H1 (cell line): ENCODE measurements around the gene MMP17. TPM values are rescaled to one million over a fixed set of nuclear protein-coding genes. Genes with fewer than 3 reads are reported as not detected.

ENCODE experiments used
- CTCF ChIA-PET: fragments of 300-600 bp; sonication (Branson Sonifier 250); formaldehyde crosslinking; loops from one replicate; lab custom pipeline; 2021; ENCODE audit not compliant: partially characterized antibody; lab: Charles Lee
- POLR2A ChIA-PET: fragments of 300-600 bp; sonication (Branson Sonifier 250); formaldehyde crosslinking; loops from one replicate; lab custom pipeline; 2021; ENCODE audit warnings: inconsistent platforms; ENCODE audit not compliant: partially characterized antibody; lab: Charles Lee
- DNase-seq, 2 experiments: peaks; one replicate each; pipeline versions ENCODE4 v3.0.0 to v3.0.0-alpha.2; 2010 to 2022; ENCODE audit warnings: low spot score in 2 of 2, low read depth in 1 of 2, mixed read lengths in 1 of 2
- FAIRE-seq: peaks from 2 replicates; lab custom pipeline; 2011; peaks lifted over from hg19 to GRCh38; lab: Jason Lieb, UNC
- H2AFZ ChIP-seq: 2 replicates; pipeline ENCODE4 v1.8.1; 2012; ENCODE audit warnings: low read length, inconsistent platforms
- H2AK5ac ChIP-seq: 2 replicates; pipeline ENCODE4 v1.6.1; 2013; ENCODE audit warnings: low read depth, low read length
- H2BK120ac ChIP-seq: replicated peaks from 2 replicates; pipeline ENCODE3; 2013; ENCODE audit warnings: low read depth, low read length, inconsistent platforms
- H2BK12ac ChIP-seq: 2 replicates; pipeline ENCODE4 v1.6.1; 2013; ENCODE audit warnings: low read depth, low read length
- H2BK15ac ChIP-seq: 2 replicates; pipeline ENCODE4 v1.6.1; 2013; ENCODE audit warnings: low read length
- H2BK20ac ChIP-seq: 2 replicates; pipeline ENCODE4 v1.6.1; 2013; ENCODE audit warnings: low read length
- H2BK5ac ChIP-seq: 2 replicates; pipeline ENCODE4 v1.6.1; 2013; ENCODE audit warnings: low read depth, low read length
- H3K14ac ChIP-seq: 2 replicates; pipeline ENCODE4 v1.6.1; 2013; ENCODE audit warnings: inconsistent platforms; ENCODE audit not compliant: insufficient read length
- H3K18ac ChIP-seq: 2 replicates; pipeline ENCODE4 v1.6.1; 2013; ENCODE audit warnings: low read length; ENCODE audit errors: extremely low read depth
- H3K23ac ChIP-seq: 2 replicates; pipeline ENCODE4 v1.6.1; 2013; ENCODE audit warnings: inconsistent platforms; ENCODE audit not compliant: insufficient read length
- H3K23me2 ChIP-seq: 2 replicates; pipeline ENCODE4 v1.6.1; 2013; ENCODE audit warnings: low read depth, low read length
- H3K27ac ChIP-seq: 2 replicates; pipeline ENCODE4 v1.6.1; 2011; ENCODE audit warnings: low read depth, low read length, inconsistent platforms
- H3K27me3 ChIP-seq, 4 experiments: replicated peaks in 1 of 4; 1 replicate in 1 of 4; 2 replicates in 3 of 4; pipeline versions ENCODE4 v1.6.1 to v1.8.1; 2011 to 2013; ENCODE audit warnings: low read length in 3 of 4, mild to moderate bottlenecking in 3 of 4, inconsistent platforms in 2 of 4, mixed read lengths in 2 of 4, moderate library complexity in 1 of 4; ENCODE audit not compliant: control insufficient read depth in 3 of 4, insufficient read depth in 3 of 4; ENCODE audit errors: extremely low read depth in 1 of 4
- H3K36me3 ChIP-seq, 4 experiments: 2 replicates each; pipeline versions ENCODE4 v1.6.1 to v1.8.1; 2011 to 2013; ENCODE audit warnings: mild to moderate bottlenecking in 4 of 4, low read length in 3 of 4, moderate library complexity in 2 of 4, control low read depth in 1 of 4, inconsistent platforms in 1 of 4; ENCODE audit not compliant: insufficient read depth in 4 of 4, control insufficient read depth in 2 of 4
- H3K4ac ChIP-seq: replicated peaks from 2 replicates; pipeline ENCODE3; 2013; ENCODE audit warnings: low read length, low read depth, mixed read lengths, inconsistent platforms; ENCODE audit not compliant: insufficient read length
- H3K4me1 ChIP-seq, 4 experiments: replicated peaks in 1 of 4; 1 replicate in 1 of 4; 2 replicates in 3 of 4; pipeline versions ENCODE4 v1.6.1 to v1.8.1; 2011 to 2013; ENCODE audit warnings: low read length in 3 of 4, inconsistent platforms in 2 of 4, mixed read lengths in 1 of 4; ENCODE audit not compliant: insufficient read depth in 4 of 4, control insufficient read depth in 3 of 4
- H3K4me2 ChIP-seq, 2 experiments: 2 replicates each; pipeline versions ENCODE4 v1.6.1 to v1.8.1; 2011 to 2013; ENCODE audit warnings: low read depth in 2 of 2, low read length in 2 of 2, control low read depth in 1 of 2, inconsistent platforms in 1 of 2, mild to moderate bottlenecking in 1 of 2; ENCODE audit not compliant: insufficient read depth in 1 of 2
- H3K4me3 ChIP-seq, 4 experiments: fragments of 200-600, 300-600 bp in 1 of 4; sonication (generic), shearing (Covaris generic), sonication (Bioruptor Twin) in 1 of 4; 2 replicates each; pipeline versions ENCODE4 v1.5.1 to v1.8.1; 2011 to 2016; ENCODE audit warnings: low read length in 4 of 4, low read depth in 3 of 4, control low read depth in 2 of 4, inconsistent platforms in 2 of 4, mild to moderate bottlenecking in 2 of 4, mixed read lengths in 1 of 4, moderate library complexity in 1 of 4; ENCODE audit not compliant: insufficient read depth in 2 of 4; ENCODE audit errors: extremely low read depth in 1 of 4
- H3K56ac ChIP-seq: replicated peaks from 2 replicates; pipeline ENCODE3; 2013; ENCODE audit warnings: low read depth, mild to moderate bottlenecking, mixed read lengths, low read length, inconsistent platforms; ENCODE audit not compliant: insufficient read length
- H3K79me1 ChIP-seq: 2 replicates; pipeline ENCODE4 v1.6.1; 2013; ENCODE audit warnings: low read depth, low read length, control low read depth
- H3K79me2 ChIP-seq, 2 experiments: 2 replicates each; pipeline versions ENCODE4 v1.6.1 to v1.8.1; 2012 to 2013; ENCODE audit warnings: low read length in 2 of 2, mild to moderate bottlenecking in 2 of 2, inconsistent platforms in 1 of 2; ENCODE audit not compliant: insufficient read depth in 2 of 2, control insufficient read depth in 1 of 2
- H3K9ac ChIP-seq, 4 experiments: replicated peaks in 1 of 4; 1 replicate in 1 of 4; 2 replicates in 3 of 4; pipeline versions ENCODE4 v1.6.1 to v1.8.1; 2011 to 2013; ENCODE audit warnings: low read depth in 3 of 4, low read length in 3 of 4, control low read depth in 2 of 4, mild to moderate bottlenecking in 2 of 4, moderate library complexity in 2 of 4, inconsistent platforms in 1 of 4; ENCODE audit errors: extremely low read depth in 1 of 4
- H3K9me3 ChIP-seq, 2 experiments: 2 replicates each; pipeline versions ENCODE4 v1.6.1 to v1.8.1; 2012 to 2013; ENCODE audit warnings: mild to moderate bottlenecking in 2 of 2, moderate library complexity in 2 of 2, control low read depth in 1 of 2, inconsistent platforms in 1 of 2, low read depth in 1 of 2, low read length in 1 of 2, mixed read lengths in 1 of 2; ENCODE audit not compliant: insufficient read depth in 2 of 2
- H4K20me1 ChIP-seq, 2 experiments: replicated peaks in 1 of 2; 2 replicates each; pipeline versions ENCODE3 to v1.8.1; 2011 to 2013; ENCODE audit warnings: inconsistent platforms in 2 of 2, low read length in 2 of 2, mild to moderate bottlenecking in 1 of 2; ENCODE audit not compliant: insufficient read depth in 2 of 2, control insufficient read depth in 1 of 2
- H4K5ac ChIP-seq: 2 replicates; pipeline ENCODE4 v1.6.1; 2013; ENCODE audit warnings: low read length, low read depth, mixed read lengths, inconsistent platforms; ENCODE audit not compliant: insufficient read length
- H4K8ac ChIP-seq: 2 replicates; pipeline ENCODE4 v1.8.0; 2013; ENCODE audit warnings: mild to moderate bottlenecking, moderate library complexity, low read length, inconsistent platforms; ENCODE audit not compliant: insufficient read depth; ENCODE audit errors: extremely low read depth
- H4K91ac ChIP-seq: replicated peaks from 2 replicates; pipeline ENCODE3; 2013; ENCODE audit warnings: low read length, mixed read lengths, inconsistent platforms; ENCODE audit not compliant: insufficient read length
- CHD1 ChIP-seq: IDR thresholded peaks from 2 replicates; pipeline ENCODE4 v1.6.1; 2012; ENCODE audit warnings: low read depth, low read length, improper control_type of control experiment
- CHD2 ChIP-seq: IDR thresholded peaks from 2 replicates; pipeline ENCODE4 v1.6.1; 2012; ENCODE audit warnings: low read length, improper control_type of control experiment
- EZH2 ChIP-seq: fragments of 200-600 bp; sonication (generic); IDR thresholded peaks from 2 replicates; pipeline ENCODE4 v1.7.1; 2012; ENCODE audit warnings: low read depth, mild to moderate bottlenecking, moderate library complexity, low read length, inconsistent platforms; ENCODE audit not compliant: severe bottlenecking
- GTF2F1 ChIP-seq: IDR thresholded peaks from 2 replicates; pipeline ENCODE4 v1.6.1; 2012; ENCODE audit warnings: low read depth, low read length, improper control_type of control experiment, borderline replicate concordance
- KDM4A ChIP-seq: IDR thresholded peaks from one replicate; pipeline ENCODE4 v1.7.1; 2012; ENCODE audit warnings: low read depth, mild to moderate bottlenecking, moderate library complexity, low read length, inconsistent platforms; ENCODE audit not compliant: severe bottlenecking
- POU5F1 ChIP-seq: IDR thresholded peaks from 2 replicates; pipeline ENCODE4 v1.6.1; 2011; ENCODE audit warnings: low read depth, mild to moderate bottlenecking, low read length, moderate library complexity
- RBBP5 ChIP-seq: IDR thresholded peaks from 2 replicates; pipeline ENCODE4 v1.7.1; 2012; ENCODE audit warnings: low read depth, mild to moderate bottlenecking, inconsistent platforms, low read length, moderate library complexity, borderline replicate concordance
- SAP30 ChIP-seq: fragments of 300-600 bp; sonication (generic); IDR thresholded peaks from 2 replicates; pipeline ENCODE4 v1.7.1; 2012; ENCODE audit warnings: low read length, moderate library complexity, mild to moderate bottlenecking, inconsistent platforms; ENCODE audit not compliant: insufficient read depth, insufficient replicate concordance
- SIRT6 ChIP-seq: IDR thresholded peaks from one replicate; pipeline ENCODE4 v1.7.1; 2012; ENCODE audit warnings: low read length, inconsistent platforms
- SRF ChIP-seq: IDR thresholded peaks from 2 replicates; pipeline ENCODE4 v1.6.1; 2011; ENCODE audit warnings: mild to moderate bottlenecking, low read depth, low read length, moderate library complexity
- TBP ChIP-seq: IDR thresholded peaks from 2 replicates; pipeline ENCODE4 v1.6.1; 2011; ENCODE audit warnings: low read depth, low read length, improper control_type of control experiment
- WGBS, 2 experiments: shearing (Covaris generic) in 1 of 2; methylation state at CpG; one replicate each; pipeline versions ENCODE4 v1.1.6 to v1.1.7; 2013 to 2015; ENCODE audit warnings: low lambda C conversion rate in 2 of 2, mixed read lengths in 2 of 2, inconsistent platforms in 1 of 2, low coverage in 1 of 2, missing lambda C conversion rate in 1 of 2; ENCODE audit not compliant: insufficient replicate concordance in 2 of 2, insufficient coverage in 1 of 2, insufficient read length in 1 of 2; ENCODE audit errors: extremely low coverage in 1 of 2, missing lambda C conversion rate in 1 of 2; 5-methylcytosine and 5-hydroxymethylcytosine counted together
- polyA plus RNA-seq, 7 experiments: library from polyadenylated mRNA; depleted of rRNA in 3 of 7; stranded (reverse) in 5 of 7; unstranded in 2 of 7; fragments of >200 nt in 5 of 7; fragments of 200-250 nt in 2 of 7; gene quantifications; 1 replicate in 5 of 7; 2 replicates in 1 of 7; 4 replicates in 1 of 7; pipeline versions ENCODE4 v1.2.1 to v1.2.3, GENCODE V29; 2011 to 2013; ENCODE audit warnings: missing spikeins in 2 of 7, mixed read lengths in 2 of 7
- total RNA-seq: library from RNA; stranded (reverse); fragmentation: NEBNext Ultra II Directional; extraction: Animal tissue kit (Norgen Biotek cat#: 25700); gene quantifications from 2 replicates; pipeline ENCODE4 v1.2.1, GENCODE V29; 2021
- TF ChIP-seq, protein P1 (sequence below): IDR thresholded peaks from 2 replicates; pipeline ENCODE4 v1.6.1; 2012; ENCODE audit warnings: inconsistent platforms

Gene MMP17
- total and polyA plus RNA-seq, 2 of the 8 experiments (the other 6 are each of a cell fraction or from before 2014, with no cell fraction given) = 41.3 to 53.8 TPM

DNA sequence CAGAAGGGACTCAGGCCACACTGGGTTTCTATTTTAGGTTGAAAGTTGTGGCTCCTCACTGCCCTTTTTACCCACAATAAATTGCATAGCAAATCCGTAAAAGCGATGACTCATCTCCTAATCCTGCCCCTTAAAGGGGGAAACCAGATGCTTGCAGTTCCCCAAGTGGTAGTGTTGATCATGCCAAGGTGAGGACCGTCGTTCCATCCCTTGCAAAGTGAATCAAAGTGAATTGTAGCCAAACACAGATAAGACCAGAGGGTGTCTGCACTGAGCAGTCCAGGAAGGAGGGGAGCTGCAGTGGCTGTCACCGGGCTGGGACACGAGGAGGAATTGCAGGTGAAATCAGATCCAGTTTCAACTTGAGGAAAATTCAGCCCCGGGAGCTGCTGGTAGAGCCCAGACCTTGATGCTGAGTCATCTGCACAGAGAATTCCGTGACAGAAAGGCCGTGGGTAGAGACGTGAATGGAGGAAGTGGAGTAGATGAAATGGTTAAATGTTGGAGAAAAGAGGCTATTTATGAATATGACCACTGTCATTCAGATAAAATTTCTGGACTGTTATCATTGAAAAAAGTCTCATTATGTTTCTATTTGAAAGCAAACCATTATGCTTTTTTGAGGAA is 44.2 kb upstream of the MMP17 start:
- Histone ChIP-seq H3K18ac (peak overlapping the region; percentile 38; the same call in 1 of the 2 replicates), H2BK5ac (peak overlapping the region; percentile 71; the same call in 1 of the 2 replicates), H3K27ac (no peak overlapping the region), H3K4me1 (peaks cover 8 to 20% (median 12%) of the 10 kb centered on the region in 4 experiments), H2BK12ac (peak overlapping the region; percentile 44; the same call in 1 of the 2 replicates), H3K23ac (no peak overlapping the region), H3K4me2 (peak overlapping the region; percentile 4 to 64; a peak in 2 of 4 replicates), H3K56ac (no peak overlapping the region), H3K23me2 (no peaks in the 10 kb centered on the region), H2BK120ac (no peak overlapping the region), H3K9ac (no peak overlapping the region), H4K91ac (peak overlapping the region; percentile 68), H3K4ac (no peak overlapping the region), H3K79me1 (no peaks in the 10 kb centered on the region), H2BK20ac (no peak overlapping the region), H3K79me2 (no peaks in the 10 kb centered on the region), H2AFZ (no peak overlapping the region), H3K9me3 (no peaks in the 10 kb centered on the region), H3K27me3 (no peaks in the 10 kb centered on the region), H4K8ac (no peak overlapping the region), H3K4me3 (no peak overlapping the region), H2AK5ac (no peak overlapping the region; the same call in 1 of the 2 replicates), H4K5ac (no peak overlapping the region), H3K36me3 (peaks cover 5 to 18% (median 11%) of the 10 kb centered on the region in 4 experiments; a peak in 6 of 8 replicates), H3K14ac (no peak overlapping the region), H4K20me1 (no peaks in the 10 kb centered on the region), H2BK15ac (0 out of 2 replicates have a peak overlapping the region, but pooled peaks have one; percentile 3)
- DNase-seq (no peak), FAIRE-seq (no peak)
- CTCF ChIA-PET = interaction anchor here (0.6 to 4.0 kb wide), 7 partner anchors 9 to 638 kb away, joined by 3 to 24 read pairs (median 5); partner anchors contain the start of gene MMP17
- 50 to 100% methylated on average over 1 to 10 of the region's 10 CpGs for WGBS, 2 experiments
- POLR2A ChIA-PET = interaction anchor here (3.4 kb wide), 1 partner anchor 11 kb away, joined by 13 read pairs; no protein-coding TSS in a partner anchor
- TF ChIP-seq POU5F1 (no peak), GTF2F1 (no peak), SRF (no peak), SIRT6 (no peak), RBBP5 (no peak), CHD2 (no peak), TBP (no peak), EZH2 (no peak), SAP30 (no peak), KDM4A (no peak), CHD1 (no peak)
- TF ChIP-seq, protein P1, sequence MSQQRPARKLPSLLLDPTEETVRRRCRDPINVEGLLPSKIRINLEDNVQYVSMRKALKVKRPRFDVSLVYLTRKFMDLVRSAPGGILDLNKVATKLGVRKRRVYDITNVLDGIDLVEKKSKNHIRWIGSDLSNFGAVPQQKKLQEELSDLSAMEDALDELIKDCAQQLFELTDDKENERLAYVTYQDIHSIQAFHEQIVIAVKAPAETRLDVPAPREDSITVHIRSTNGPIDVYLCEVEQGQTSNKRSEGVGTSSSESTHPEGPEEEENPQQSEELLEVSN = no peak
